HG02610 (cell line): ENCODE data around the gene NOS1AP.

Experiments
- ATAC-seq: cut with Tn5 transposase; IDR thresholded peaks from one replicate; pipeline ENCODE4 v1.9.1; 2021; ENCODE audit warnings: mild to moderate bottlenecking, moderate library complexity; ENCODE audit not compliant: unreplicated experiment

The NOS1AP gene

DNA sequence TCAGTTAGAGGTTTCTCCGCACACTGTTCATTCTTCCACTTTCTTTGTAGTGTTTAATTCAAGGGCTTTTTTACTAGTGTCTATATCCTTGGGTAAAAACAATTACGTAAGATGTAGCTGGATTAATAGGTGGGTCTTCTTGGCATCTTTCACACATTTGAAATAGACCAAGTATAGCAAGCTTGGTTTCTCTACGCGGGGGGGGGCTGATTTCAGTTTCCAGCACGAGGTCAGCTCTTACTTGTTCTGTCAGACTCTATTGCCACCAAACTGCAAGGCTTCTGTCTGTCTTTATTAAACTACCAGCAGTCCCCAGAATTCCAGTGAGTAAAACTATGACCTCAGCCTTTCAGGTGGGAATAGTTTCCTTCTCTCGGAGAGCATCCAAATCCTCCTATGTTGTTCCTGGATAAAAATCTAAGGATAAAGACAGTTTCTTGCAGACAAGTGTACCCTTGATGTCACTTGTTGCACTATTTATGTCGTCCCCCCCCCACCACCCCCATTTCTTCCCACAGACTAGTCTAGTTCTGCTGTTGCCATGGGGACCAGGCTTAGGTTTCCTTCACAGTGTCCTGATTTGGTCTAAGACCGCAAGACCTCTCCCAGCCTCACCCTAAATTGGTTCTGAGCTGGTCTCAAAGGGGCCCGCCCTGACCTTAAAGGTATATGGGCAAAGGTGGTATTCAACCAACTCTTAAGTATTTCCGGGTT lies 290.2 kb downstream of the NOS1AP start:
- no peak for ATAC-seq

DNA sequence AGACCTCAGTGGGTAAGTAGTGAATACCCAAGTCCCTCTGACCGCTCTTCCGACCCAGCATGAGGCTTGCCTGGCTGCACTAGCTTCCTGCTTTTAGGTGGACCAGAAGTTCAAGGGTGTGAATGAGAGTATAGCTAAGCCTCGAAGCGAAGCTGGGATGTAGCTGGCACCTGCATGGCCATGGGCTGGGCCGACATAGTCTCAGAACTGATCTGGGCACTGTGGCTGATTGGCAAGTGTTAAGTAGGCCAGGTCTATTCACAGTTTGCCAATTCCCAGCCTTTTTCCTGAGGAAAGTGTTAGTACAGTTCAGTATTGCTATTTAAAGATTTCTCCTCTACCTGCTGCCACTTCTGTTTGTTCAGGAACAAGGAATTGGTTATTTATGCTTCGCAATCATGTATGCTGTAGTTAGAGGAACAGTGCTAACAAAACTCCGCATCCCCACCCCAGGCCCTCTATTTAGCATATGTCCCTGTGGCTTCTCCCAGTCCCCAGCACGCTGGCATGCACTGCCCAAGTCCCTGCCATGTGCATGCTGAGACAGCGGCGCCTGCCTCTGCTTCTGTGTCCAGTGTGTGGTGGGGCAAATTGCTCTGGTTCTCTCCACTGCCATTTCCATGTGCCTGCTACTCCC lies 290.9 kb downstream of the NOS1AP start:
- ATAC-seq = no peak

DNA sequence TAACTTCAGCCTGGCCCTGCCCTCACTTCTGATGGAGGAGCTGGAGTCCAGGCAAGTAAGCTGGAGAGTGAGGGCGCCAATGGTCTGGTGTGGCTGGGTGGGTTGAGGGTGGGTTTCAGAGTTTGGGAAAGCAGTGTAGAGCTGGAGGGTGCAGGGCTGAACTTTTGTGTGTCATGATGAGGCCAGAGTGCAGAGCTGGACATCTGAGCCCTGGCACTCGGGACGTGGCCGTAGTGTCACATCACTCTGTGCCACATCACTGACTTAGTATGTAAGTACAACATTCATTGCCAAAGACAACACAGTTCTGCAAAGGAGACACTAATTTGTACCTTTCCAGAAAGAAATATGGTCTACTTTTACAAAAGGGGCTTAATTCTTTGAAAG lies 291.4 kb downstream of the NOS1AP start:
- no peak for ATAC-seq

DNA sequence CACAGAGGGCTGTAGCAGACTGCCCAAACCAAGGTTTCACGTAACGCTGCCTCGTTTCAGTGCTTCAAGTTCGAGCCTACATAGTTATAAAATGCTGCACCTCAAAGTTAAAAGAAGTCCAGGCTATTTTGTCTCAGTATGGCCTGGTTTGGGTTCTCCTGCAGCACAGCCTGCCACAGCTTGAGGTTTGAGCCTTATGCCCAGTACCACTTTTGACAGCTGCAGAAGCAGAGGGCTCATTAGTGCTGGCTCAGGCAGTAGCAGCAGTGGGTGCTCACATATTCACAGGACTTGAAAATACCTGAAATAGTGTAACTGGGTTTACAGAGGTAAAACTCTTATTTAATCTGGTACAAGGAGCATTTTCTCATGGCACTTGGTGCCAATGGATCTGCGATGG lies 291.9 kb downstream of the NOS1AP start:
- ATAC-seq = peak; percentile 47

DNA sequence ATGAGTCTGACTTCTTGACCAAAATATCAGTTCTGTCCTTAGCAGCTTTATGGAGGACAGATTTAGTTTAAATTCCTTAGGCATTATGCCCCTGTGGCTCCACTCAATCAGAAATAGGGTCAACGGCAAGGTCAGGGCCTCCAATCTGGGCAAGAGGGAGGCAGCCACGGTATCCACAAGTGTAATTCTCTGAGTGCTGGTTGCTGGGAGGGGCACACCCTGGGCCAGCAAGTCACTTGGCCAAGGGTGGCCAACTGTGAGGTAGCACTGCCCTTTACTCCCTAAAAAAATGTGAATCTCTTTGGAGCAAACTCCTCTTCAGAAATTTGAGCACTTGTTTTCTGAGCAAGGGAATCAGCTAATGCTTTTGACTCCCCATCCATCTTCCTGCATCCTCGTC lies 294.3 kb downstream of the NOS1AP start:
- ATAC-seq = no peak

DNA sequence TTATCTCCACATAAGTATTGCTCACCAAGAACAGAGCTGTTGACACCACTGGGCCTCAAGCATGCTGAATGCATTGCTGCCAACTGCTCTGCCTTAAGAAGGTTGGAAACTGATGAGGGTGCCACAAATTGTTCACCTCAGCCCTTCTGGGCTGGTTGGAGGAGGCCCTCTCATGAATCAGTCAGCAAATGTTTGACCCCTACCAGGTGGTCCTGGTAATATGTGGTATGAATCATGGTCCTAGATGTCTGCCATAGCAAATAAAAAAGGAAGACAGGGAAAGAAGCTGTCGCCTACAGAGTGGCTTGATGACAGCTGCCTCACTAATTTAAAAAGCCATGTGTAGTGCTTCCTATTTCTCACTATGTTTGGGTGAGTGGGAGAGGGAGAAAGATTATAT lies 295.0 kb downstream of the NOS1AP start:
- no peak for ATAC-seq

DNA sequence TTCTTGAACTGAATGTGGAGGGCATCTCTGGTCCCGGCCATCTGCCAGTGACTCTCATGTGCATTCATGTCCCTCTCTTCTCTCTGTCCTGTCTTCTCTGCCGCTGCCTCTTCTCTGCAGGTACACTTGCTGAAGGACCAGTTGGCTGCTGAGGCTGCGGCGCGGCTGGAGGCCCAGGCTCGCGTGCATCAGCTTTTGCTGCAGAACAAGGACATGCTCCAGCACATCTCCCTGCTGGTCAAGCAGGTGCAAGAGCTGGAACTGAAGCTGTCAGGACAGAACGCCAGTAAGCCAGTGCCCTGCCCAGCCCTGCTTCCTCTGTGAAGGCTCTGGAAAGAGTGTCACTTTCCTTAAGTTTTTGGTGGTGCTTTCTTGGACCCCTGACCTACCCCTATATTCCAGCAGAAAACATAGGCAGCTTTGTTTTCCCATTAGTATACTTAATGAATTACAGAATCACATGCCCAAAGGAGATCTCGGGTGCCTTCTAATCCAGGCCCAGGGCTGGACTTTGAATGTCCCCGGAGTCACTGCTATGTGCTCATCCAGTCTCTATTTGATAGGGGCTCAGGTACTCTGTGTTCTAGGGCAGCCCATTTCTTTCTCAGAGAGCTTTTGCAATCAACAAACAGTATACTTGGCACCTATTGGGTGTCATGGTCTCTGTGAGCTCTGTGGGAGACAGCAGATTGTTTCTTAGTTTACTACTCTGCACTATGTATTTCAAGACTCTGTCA lies 296.0 kb downstream of the NOS1AP start:
- no peak for ATAC-seq

DNA sequence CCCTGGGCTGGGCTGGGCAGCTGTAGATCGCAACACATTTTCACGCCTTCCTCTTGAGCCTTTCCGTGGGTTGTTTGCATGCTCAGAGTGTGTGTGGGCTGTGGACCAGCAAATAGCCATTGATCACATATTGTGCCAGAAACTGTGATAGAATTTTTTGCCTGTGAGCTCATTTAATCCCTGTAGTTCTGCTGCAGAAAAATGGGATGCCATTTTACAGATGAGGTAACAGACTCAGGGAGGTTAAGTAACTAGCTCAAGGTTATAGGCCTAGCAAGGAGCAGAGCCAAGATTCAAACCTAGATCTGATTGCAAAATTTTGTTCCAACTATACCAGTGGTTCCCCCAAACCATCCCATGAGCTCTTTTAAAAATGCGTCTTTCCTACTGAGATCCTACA lies 296.7 kb downstream of the NOS1AP start:
- no peak for ATAC-seq

DNA sequence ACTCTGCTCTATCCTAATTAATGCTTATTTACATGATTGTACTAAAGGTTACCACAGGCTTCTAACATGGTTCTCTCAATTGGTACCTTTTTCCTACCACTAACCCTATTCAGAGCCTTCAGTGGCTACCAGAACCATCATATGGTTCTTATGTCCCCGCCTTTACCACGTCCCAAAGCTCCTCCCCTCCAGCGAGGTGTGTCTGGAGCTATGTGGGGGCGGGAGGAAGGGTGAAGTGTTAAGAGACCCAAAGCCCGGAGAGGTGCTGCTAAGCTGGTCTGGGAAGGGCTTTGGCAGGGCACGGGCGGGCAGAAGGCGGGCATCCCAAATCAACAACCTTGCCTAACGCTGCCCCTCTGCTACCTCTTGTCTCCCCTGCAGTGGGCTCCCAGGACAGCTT lies 297.2 kb downstream of the NOS1AP start:
- ATAC-seq = no peak

GRCh38 chr1:162367073-162367472 lies 297.6 kb downstream of the NOS1AP start:
- no peak for ATAC-seq

GRCh38 chr1:162367772-162368171 lies 298.3 kb downstream of the NOS1AP start:
- no peak for ATAC-seq

GRCh38 chr1:162368451-162368850 lies 299.0 kb downstream of the NOS1AP start:
- ATAC-seq = no peak

- no peak for ATAC-seq
Measured at GRCh38 chr1:162369571-162369970, 300.1 kb downstream of the NOS1AP start.

GRCh38 chr1:162370161-162370560 lies 300.7 kb downstream of the NOS1AP start:
- ATAC-seq = no peak

DNA sequence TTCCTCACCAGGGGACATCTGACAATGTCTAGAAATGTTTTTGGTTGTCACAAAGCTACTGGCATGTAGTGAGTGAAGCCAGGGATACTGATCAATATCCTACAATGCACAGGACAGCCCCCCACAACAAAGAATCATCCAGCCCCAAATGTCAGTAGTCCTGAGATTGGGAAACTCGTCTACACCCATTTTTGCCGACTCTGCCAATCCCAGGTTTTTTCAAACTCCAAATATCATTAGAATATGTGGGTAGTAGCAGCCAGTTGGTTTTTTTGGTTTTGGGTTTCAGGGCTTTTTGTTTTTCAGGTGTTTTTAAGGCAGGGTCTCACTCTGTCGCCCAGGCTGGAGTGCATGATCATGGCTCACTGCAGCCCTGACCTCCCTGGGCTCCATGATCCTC lies 301.2 kb downstream of the NOS1AP start:
- no peak for ATAC-seq

GRCh38 chr1:162371611-162372010 lies 302.1 kb downstream of the NOS1AP start:
- no peak for ATAC-seq

GRCh38 chr1:162372159-162373071 lies 302.9 kb downstream of the NOS1AP start:
- no peak for ATAC-seq

- ATAC-seq = no peak
Measured at GRCh38 chr1:162373072-162373427, 303.6 kb downstream of the NOS1AP start.

GRCh38 chr1:162373541-162374260 lies 304.2 kb downstream of the NOS1AP start:
- ATAC-seq = no peak

DNA sequence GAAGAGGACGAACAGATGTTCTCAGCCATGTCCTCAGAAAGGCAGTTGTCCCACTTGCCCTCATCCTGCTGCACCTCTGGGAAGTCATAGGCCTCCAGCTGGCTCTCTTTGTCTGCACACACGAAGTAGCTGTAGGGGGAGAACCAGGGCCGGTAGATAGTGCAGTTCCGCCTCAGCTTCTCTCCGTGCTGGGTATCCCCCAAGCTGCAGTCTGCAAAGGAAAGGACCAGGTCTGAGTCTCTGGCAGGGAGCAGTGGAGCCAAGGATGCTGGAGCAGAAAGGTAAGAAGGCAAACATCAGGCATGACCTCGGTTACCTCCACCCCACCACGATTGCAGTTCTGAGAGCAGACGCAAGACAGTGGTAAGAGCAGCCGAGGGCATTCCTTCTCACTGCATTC lies 304.9 kb downstream of the NOS1AP start:
- no peak for ATAC-seq

GRCh38 chr1:162375463-162375862 lies 306.0 kb downstream of the NOS1AP start:
- no peak for ATAC-seq
